Gastroesophageal sphincter (tissue), 3 donors: Measurements from ENCODE around the gene MYRIP.

ENCODE experiments used
- EP300 ChIP-seq: sonication (generic); formaldehyde crosslinking; IDR thresholded peaks from one replicate; pipeline ENCODE4 v1.6.1; 2017; ENCODE audit warnings: antibody characterized with exemption, mild to moderate bottlenecking
- POLR2A ChIP-seq, 2 donors: fragments of 450-650 bp; IDR thresholded peaks; one replicate each; pipeline ENCODE4 v1.6.1; 2017; ENCODE audit warnings: antibody characterized with exemption in 2 of 2, mild to moderate bottlenecking in 2 of 2, moderate library complexity in 1 of 2
- POLR2AphosphoS5 ChIP-seq: sonication (generic); formaldehyde crosslinking; IDR thresholded peaks from one replicate; pipeline ENCODE4 v1.6.1; 2017; ENCODE audit warnings: antibody characterized with exemption
- TF ChIP-seq, protein P1 (sequence below), 4 experiments: fragments of 200-600 bp in 2 of 4; fragments of 450-650 bp in 2 of 4; sonication (generic) in 1 of 4; IDR thresholded peaks; one replicate each; pipeline ENCODE4 v1.5.1; 2017 to 2019; ENCODE audit warnings: antibody characterized with exemption in 4 of 4, mild to moderate bottlenecking in 2 of 4, moderate library complexity in 2 of 4

DNA sequence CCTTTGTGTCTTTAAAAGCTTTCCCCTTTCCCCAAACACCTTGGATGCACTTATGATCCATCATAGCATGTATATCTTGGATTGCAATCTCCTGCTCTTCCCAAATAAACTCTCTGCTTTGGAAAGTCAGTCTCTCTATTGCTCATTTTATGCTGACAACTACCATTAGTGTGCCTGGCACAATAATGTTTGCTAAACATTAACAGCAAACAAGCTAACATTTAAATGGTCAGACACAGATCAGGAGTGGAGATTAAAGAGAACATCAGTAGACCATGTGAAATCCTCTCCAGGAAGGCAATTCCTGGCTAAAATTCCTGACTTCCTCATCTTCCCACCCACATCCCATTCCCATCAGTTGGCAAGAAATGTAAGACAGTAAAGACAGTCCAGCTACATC is 455.8 kb downstream of the MYRIP start:
- TF ChIP-seq POLR2AphosphoS5 (no peak), POLR2A (IDR thresholded peaks at IDR 0.05) (no peak), EP300 (no peak)
- TF ChIP-seq, protein P1, sequence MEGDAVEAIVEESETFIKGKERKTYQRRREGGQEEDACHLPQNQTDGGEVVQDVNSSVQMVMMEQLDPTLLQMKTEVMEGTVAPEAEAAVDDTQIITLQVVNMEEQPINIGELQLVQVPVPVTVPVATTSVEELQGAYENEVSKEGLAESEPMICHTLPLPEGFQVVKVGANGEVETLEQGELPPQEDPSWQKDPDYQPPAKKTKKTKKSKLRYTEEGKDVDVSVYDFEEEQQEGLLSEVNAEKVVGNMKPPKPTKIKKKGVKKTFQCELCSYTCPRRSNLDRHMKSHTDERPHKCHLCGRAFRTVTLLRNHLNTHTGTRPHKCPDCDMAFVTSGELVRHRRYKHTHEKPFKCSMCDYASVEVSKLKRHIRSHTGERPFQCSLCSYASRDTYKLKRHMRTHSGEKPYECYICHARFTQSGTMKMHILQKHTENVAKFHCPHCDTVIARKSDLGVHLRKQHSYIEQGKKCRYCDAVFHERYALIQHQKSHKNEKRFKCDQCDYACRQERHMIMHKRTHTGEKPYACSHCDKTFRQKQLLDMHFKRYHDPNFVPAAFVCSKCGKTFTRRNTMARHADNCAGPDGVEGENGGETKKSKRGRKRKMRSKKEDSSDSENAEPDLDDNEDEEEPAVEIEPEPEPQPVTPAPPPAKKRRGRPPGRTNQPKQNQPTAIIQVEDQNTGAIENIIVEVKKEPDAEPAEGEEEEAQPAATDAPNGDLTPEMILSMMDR (IDR thresholded peaks at IDR 0.05): no peak
